HTERT RPE-1 (cell line): Measurements from ENCODE around the gene ACTR3C.
"Not testable (repeated sequence)": the region's sequence is repeated elsewhere in the genome, so short reads cannot be mapped to it uniquely, and the experiment has no call there.

Experiments
- in situ Hi-C: fragments of 300-500 bp; cut with MboI; formaldehyde crosslinking; loops from 4 replicates; pipeline ENCODE4 v1.14.3; 2020; ENCODE audit warnings: low sequenced_read_pairs

ACTR3C gene

DNA sequence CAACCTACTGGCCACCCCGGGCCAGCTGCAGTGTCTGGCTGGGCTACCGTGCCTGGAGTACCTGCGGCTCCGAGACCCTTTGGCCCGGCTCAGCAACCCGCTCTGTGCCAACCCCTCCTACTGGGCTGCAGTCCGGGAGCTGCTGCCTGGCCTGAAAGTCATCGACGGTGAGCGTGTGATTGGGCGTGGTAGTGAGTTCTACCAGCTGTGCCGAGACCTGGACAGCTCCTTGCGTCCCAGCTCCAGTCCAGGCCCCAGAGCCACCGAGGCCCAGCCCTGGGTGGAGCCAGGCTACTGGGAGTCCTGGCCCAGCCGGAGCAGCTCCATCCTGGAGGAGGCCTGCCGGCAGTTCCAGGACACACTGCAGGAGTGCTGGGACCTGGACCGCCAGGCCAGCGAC is 13.8 kb upstream of the ACTR3C start:
- in situ Hi-C loops = no loop called here

DNA sequence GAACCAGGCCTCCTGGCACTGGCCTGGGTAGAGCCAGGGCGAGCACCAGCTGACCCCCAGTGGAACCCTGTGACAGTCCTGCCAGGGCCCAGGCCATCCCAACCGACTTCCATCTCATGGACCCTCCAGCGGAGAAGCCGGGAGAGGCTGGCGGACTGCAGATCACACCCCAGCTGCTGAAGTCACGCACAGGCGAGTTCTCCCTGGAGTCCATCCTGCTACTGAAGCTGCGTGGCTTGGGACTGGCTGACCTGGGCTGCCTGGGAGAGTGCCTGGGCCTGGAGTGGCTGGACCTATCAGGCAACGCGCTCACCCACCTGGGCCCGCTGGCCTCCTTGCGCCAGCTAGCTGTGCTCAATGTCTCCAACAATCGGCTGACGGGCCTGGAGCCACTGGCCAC is 13.4 kb upstream of the ACTR3C start:
- in situ Hi-C loops = no loop called here

DNA sequence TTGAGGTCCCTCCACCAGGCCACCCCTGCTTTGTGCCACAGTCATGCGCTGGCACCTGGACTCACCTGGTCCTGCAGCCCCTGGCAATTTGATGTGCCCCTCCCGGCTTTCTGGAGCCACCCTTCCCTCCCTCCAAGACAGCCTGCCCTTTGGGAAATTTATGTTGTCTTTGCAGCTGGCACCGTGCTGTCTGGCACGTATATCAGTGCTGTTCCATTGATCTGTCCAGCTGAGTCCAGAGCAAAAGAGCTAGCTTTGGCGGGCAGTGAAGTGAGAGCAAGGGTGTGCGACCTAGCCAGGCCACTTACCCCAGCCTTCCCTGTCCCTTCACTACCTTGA is 12.4 kb upstream of the ACTR3C start:
- in situ Hi-C loops = no loop called here

DNA sequence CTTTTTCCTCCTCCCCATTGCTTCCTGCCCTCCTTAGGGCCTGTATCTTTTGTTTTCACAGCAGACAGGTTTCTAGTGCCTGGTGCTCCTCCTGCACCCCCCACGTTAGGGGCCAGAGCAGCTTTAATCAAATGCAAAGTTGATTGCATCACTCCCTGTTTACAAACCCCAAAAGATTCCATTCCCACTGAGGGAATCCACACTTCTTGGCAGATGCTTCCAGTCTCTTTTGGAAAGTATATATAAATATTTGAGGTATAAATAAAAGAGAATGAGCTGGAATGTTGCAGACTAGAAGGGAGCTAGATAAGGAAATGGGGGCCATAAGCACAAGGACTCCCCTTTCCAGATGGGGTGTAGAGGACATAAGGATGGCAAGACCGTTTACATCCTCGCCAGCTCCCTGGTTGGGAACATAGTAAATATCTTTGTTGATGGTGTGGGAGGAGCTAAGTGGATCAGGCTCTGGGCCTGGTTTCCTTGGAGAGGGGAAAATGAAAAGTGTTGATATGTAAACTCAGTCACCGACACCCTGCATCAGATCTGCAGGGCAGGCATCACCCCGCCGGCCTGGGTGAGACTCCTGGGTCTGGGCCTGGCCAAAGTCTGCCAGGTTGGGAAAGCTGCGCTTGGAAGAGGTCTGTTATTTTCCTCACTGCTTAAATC is 11.9 kb upstream of the ACTR3C start:
- in situ Hi-C loops = no loop called here

DNA sequence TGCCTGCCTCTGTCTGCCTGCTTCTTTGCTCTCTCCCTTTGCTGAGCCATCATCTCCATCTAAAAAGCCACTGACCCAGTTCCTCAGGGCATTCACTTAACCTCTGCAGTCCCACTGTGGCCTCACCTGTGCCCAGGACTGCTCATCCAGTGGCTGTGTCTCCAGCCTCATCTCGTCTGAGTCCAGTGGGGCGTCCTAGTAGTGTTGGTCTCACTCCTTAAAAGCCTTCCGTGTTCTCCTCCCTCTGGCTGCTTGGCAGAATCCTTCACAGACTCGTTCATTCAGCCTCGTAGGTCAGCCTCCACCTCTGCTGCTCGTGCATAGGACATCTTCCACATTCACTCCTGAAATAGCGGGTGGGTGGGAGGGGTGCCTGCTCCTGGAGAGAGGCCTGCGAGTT is 10.8 kb upstream of the ACTR3C start:
- in situ Hi-C loops = no loop called here

DNA sequence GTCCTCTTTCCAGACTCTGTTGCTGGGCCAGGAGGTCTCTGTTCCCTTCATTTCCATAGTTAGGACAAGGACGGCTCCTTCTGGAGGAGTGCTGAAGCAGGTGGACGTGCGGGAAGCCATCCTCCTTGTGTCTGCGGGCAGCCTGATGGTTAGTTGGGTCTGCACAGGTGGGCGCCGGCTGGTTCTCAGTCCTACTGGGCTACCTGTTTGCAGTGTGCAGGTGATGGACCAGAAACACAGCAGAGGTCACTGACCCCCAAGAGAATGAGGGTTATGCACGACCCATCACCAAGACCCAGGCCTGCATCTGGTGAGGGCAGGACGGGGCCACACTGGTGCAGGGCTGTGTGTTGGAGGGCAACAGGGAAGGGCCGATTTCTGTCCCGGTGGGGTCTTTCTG is 10.3 kb upstream of the ACTR3C start:
- in situ Hi-C loops = no loop called here

DNA sequence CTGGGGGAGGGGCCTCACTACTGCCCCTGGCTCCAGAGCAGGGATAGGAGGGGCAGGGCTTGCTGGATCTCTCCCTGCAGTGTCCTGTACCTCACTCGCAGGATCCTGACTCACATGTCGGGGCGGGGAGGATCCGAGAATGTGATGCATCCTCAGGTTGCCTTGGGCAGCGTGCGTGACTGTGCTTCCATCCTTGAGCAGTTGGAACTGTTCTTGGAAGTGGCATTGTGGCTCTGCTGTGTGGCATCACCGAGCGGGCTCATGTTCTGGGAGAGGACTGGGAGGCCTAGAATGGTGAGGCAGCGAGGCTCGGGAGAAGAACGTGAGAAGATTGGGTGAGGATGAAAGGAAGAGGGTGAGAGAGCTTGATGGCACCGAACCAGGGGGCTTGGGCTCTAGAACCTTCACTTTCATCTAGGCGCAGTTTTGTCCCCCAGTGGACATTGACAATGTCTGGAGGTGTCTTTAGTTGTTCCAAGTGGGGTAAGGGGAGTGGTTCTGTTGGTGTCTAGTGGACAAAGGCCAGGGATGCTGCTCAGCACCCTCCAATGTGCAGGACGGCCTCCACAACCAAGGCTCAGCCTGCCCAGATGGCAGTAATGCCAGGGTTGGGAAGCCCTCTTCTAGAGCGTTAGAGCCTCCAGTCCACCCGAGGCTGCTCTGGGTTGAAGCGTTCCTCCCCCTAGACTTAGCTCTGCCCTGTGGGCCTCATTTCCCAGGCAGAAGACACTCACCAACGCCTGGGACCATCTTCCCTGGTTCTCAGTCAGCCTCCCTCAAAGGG is 9.7 kb upstream of the ACTR3C start:
- in situ Hi-C loops = no loop called here

DNA sequence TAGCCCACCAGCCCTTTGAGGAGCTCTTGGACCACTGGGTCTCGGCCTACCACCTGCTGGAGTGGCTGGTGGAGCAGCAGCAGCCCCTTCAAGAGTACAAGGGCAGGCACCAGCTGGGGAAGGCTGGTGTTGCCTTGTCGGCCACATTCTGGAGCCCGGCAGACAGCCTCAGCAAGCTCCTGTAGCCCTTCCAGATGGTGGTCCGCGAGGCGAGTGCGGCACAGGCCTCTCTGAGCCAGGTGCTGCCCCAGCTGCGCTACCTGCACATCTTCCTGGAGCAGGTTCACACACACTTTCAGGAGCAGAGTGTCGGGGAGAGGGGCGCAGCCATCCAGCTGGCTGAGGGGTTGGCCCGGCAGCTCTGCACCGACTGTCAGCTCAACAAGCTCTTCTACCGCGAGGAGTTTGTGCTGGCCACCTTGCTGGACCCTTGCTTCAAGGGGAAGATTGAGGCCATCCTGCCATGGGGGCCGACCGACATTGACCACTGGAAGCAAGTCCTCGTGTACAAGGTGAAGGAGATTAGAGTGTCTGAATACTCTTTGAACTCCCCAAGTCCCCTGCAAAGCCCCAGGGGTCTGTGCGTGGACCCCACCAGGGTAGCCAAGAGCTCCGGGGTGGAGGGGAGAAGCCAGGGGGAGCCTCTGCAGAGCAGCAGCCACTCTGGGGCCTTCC is 7.0 kb upstream of the ACTR3C start:
- in situ Hi-C loops = no loop called here

DNA sequence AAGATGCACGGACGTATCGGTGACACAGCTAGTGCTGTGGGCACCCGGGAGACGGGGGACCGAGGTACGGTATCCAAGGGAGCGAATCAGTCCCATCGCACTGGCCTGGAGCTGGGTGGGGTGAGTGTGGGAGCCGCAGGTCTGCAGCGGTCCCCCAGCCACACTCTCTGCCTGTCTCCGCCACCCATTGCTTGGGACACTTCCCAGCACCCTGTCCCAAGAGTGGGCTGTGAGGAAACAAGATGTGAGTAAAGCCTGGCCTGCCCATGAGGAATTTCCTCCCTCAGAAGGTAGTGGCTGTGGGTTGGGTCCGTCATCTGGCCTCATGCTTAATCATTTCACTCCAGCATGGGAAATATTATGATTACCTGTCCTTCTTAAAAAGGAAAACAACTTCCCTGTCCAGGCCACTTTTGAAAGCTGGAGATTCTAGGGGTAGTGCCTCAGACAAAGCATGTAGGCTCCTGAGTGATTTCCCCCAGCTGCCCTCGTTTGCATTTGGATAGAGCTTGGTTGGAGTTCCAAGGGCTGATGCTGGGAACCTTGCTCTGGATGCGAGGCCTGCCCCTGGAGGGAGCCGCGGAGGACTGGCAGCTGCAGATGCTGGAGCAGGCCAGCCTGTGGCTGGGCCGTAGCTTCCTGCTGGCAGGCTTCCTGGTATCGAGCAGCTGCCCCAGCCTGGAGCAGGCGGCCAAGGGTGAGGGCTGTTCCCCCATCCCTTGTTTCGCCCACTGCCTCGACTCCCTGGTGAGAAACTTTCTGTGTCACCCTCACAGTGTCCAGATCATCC is 6.2 kb upstream of the ACTR3C start:
- in situ Hi-C loops = no loop called here

DNA sequence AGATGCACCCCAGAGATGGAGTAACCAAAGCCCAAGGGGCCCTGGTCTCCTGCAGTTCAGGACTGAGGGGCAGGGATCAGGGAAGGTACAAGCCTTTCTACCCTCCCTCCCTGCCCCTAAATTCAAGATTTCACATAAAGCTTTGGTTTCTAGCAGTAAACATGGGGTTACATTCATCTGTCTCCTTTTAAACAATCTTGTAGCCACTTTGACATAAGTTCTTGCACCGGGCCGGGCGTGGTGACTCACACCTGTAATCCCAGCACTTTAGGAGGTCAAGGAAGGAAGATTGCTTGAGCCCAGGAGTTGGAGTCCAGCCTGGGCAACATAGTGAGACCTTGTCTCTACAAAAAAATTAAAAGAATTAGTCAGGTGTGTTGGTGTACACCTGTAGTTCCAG is 4.0 kb upstream of the ACTR3C start:
- in situ Hi-C loops = no loop called here

DNA sequence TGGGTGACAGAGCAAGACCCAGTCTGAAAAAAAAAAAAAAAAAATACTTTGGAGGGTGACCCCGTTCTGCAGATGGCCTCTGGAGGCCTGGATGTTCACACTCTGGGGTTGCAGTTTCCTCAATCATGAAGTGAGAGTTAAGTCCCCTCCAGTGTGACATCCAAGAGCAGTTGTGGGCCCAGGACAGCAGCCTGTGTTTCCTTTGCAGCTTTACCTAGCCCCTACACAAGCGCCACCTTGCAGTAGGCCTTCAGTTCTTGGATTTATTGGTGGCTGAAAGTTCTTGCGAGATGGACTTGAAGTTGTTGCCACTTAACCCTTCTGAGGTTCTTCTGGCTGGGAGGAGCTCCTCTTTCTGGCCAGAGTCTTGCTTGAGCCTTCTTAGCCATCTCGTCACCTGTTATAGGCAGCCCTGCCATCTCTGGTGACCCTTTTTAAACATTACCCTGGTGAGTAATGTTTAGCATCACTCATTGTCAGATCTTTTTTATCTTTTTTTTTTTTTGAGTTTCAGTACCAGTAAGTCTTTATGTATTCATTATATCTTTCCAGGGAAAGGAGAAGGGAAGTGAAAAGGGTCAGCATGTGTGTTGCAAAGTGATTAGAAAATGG is 3.4 kb upstream of the ACTR3C start:
- in situ Hi-C loops = no loop called here

DNA sequence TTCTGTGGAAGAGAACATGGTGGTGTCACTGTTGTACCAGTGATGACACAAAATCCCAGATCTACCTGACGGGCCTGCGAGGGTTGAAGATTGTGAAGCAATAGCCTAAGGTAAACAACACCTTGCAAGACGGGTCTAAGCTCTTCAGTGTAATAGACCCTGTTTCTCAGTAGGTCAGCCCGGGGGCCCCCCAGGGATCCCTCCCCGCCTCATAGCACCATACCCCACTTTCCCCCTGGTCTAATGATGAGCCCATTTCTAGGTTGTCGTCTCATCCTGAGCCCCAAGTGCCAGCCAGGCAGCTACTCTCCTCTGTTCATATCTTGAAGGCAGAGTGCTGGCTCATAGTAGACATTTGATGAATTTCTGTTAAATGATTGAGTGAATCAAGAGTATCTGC is 2.6 kb upstream of the ACTR3C start:
- in situ Hi-C loops = no loop called here

DNA sequence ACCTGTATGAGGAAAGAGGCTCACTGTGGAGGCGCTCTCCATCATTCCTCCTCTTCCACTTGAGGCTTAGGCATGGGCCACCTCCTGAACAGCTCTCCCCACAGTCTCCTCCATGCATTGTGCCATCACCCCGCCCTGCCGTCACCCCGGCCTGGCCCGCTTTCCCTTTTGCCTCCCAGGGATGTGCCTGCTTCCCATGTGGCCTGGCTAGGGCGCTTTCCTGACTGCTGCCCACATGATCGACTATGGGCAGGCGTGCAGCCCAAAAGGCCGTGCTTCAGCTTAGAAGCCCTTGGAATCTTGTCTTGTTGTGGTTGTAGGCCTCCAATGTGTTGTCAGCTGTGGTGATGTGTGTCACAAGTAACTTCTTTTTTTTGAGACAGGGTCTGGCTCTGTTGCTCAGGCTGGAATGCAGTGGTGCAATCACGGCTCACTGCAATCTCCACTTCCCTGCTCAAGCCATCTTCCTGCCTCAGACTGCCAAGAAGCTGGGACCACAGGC is 1.8 kb upstream of the ACTR3C start:
- in situ Hi-C loops = no loop called here

DNA sequence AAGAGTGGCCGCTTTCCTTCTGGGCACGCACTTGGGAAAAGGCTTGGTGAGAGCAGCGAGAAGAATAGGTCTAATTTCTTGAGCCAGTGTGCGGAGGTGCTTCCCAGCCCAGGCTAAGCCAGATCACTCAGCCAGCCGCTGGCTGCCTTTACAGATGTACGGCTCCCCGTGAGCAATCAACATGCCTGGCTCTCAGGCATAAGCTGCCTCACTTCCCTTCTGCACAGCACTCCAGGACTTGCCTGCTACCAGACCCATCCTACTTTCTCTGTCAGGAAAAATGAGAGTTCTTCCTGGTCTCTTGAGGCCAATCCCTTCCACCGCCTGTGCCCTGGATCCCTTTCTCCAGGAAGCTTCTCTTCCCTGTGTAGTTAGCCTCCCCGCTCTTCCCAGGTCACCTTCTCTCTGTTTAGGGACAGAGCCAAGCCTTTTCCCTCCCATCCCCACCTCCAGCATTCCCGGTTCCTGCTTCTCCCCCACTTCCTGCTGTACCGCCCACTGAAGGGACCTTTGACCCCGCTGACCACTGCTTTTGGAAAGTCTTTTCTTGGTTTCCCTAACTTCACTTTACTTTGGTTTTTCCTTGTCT is 1.1 kb upstream of the ACTR3C start:
- in situ Hi-C loops = no loop called here

DNA sequence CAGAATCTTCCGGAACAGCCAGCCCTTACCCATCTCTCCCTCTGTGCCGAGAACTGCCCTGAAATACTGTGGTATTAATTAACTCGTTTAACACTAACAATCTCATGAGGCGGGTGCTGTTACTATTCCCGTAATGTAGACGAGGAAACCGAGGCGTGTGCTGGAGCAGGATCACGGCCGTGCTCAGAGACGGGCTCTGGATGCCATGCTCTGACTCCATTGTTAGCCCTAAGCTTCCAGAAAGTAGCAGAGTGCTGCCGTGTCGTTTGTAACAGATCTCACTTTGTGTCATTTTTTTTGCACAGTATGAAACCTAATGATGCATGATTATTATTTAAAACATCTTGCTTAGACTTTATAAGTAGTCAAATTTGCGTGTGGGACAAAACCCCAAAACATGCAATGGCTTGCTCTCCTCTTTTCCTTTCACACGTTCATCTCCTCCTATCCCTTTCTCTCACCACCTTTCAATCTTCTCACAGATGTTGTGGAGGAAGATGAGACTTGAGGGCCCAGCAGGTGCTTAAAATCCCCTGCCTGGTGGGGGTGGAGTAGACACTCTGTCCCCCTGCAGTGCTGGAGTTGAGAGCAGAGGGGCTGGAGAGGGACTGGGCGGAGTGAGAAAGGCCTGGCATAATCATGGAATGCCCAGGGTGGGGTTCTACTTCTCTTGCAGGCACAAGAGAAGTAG is 482 bp upstream of the ACTR3C start:
- in situ Hi-C loops = no loop called here

DNA sequence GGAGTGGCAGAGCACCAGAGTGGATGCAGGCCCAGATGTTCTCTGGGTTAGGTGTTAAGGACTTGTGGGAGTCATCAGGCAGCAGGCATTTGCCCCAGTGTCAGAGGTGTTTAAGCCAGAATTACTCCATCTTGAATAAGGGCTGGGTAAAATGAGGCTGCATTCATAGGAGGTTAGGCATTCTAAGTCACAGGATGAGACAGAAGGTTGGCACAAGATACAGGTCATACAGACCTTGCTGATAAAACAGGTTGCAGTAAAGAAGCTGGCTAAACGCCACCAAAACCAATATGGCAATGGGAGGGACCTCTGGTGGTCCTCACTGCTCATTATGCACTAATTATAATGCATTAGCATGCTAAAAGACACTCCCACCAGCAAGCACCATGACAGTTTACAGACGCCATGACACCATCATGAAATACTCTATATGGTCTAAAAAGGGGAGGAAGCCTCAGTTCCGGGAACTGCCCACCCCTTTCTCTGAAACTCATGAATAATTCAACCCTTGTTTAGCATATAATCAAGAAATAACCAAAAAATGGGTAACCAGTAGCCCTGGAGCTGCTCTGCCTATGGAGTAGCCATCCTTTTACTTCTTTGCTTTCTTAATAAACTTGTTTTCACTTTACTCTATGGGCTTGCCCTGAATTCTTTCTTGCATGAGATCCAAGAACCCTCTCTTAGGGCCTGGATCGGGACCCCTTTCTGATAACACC is 1.1 kb downstream of the ACTR3C start:
- in situ Hi-C loops = no loop called here

DNA sequence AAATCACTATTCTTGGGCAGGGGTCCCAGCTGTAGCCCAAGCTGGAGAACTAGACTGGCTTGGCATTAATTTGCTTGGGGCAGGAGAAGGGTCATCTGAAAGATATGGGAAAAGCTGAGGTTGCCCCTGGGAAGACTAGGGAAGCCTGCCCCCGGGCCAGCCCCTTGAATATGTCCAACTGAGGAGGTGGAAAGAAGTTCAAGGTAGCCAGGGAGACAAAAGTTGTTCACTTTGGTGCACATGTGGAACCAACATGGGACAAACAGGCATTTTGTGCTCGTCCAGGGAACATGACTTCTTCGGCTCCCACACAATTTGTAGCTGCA is 1.6 kb downstream of the ACTR3C start:
- in situ Hi-C loops = no loop called here

DNA sequence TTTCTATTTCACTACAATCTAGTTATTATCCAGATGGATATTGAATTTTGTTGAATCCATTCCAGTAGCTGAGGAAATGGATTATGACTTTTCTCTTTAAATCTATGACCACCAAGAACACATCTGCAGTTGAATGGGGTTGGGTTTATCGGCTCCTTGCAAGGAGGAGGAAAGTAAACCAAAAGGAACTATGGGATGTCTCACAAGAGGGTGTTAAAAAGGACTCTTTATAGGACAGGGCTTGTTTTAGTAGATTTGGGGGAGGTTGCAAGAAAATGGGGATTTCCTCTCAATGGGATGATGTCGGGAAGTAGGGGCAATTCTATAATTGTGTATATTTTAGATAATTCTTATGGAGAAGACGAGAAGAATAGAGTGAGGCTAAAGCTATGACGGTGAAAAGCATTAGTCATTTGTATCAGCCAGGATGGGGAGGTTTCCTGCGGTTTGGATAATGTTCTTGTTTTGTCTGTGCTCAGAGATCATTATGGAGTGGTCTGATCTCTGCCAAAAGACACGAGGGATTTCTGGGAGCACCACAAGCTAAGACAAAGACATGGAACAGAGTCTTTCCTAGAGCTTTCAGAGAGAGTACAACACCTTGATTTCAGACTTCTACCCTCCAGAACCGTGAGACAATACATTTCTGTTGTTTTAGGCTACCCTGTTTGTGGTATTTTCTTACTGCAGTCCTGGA is 5.4 kb downstream of the ACTR3C start:
- in situ Hi-C loops = no loop called here

DNA sequence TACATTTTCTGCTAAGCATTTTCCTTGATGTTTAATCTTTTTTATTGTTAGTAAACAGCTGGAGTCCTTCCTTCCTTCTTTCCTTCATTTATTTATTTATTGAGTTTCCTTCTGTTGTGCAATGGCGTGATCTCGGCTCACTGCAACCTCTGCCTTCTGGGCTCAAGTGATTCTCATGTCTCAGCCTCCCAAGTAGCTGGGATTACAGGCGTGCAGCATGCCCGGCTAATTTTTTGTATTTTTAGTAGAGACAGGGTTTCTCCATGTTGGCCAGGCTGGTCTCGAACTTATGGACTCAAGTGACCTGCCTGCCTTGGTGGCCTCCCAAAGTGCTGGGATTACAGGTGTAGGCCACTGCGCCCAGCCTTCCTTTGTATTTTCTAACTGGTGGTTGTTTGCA is 6.4 kb downstream of the ACTR3C start:
- in situ Hi-C loops = not testable (repeated sequence)
